Measurements from ENCODE around the gene CYP46A1.

GRCh38 chr14:99664937-99665273 is 19.2 kb upstream of the CYP46A1 start:
- TF ChIP-seq CTCF (IDR thresholded peaks at IDR 0.05) (no peak), CHD2 (IDR thresholded peaks at IDR 0.05; ENCODE audit: low read length, partially characterized antibody) (no peak), RFX5 (IDR thresholded peaks at IDR 0.05) (no peak), RCOR1 (IDR thresholded peaks at IDR 0.05; ENCODE audit: low read depth, low read length) (no peak), MAZ (IDR thresholded peaks at IDR 0.05; ENCODE audit: borderline replicate concordance, low read depth, low read length) (no peak), POLR2AphosphoS2 (conservative IDR thresholded peaks at IDR 0.05; ENCODE audit: low read length) (no peak)
